NCI-H2196 treated with DMSO at 0.1 percent for 48 hours (cell line): ENCODE results near the gene NUDT1.
"Not testable (repeated sequence)": the region's sequence is repeated elsewhere in the genome, so short reads cannot be mapped to it uniquely, and the experiment has no call there.

ENCODE experiments used
- DNase-seq: peaks from one replicate; lab custom pipeline; 2025; ENCODE audit not compliant: unreplicated experiment; lab: John Stamatoyannopoulos, UW

The NUDT1 gene

GRCh38 chr7:2264158-2264557 lies 22.1 kb downstream of the NUDT1 start:
- DNase-seq = no peak

GRCh38 chr7:2266911-2267310 lies 24.9 kb downstream of the NUDT1 start:
- no peak for DNase-seq

- not testable (repeated sequence) for DNase-seq
These were observed 27.3 kb downstream of the NUDT1 start for GRCh38 chr7:2269089-2269990.

- no peak for DNase-seq
These were observed 28.0 kb downstream of the NUDT1 start for GRCh38 chr7:2269991-2270460.

- DNase-seq = no peak
These were observed 28.5 kb downstream of the NUDT1 start for GRCh38 chr7:2270495-2270894.

GRCh38 chr7:2271273-2272026 lies 29.4 kb downstream of the NUDT1 start:
- DNase-seq = no peak

- DNase-seq = no peak
These were observed 30.0 kb downstream of the NUDT1 start for GRCh38 chr7:2272031-2272430.

GRCh38 chr7:2273866-2274265 lies 31.8 kb downstream of the NUDT1 start:
- DNase-seq = no peak

- no peak for DNase-seq
These were observed 32.6 kb downstream of the NUDT1 start for GRCh38 chr7:2274666-2275065.

GRCh38 chr7:2275101-2275500 lies 33.1 kb downstream of the NUDT1 start:
- DNase-seq = no peak

GRCh38 chr7:2276107-2276506 lies 34.1 kb downstream of the NUDT1 start:
- no peak for DNase-seq

- no peak for DNase-seq
These were observed 36.0 kb downstream of the NUDT1 start for GRCh38 chr7:2278026-2278425.

- no peak for DNase-seq
These were observed 37.9 kb downstream of the NUDT1 start for GRCh38 chr7:2279896-2280295.

GRCh38 chr7:2280424-2280823 lies 38.4 kb downstream of the NUDT1 start:
- DNase-seq = no peak

- DNase-seq = no peak
These were observed 39.5 kb downstream of the NUDT1 start for GRCh38 chr7:2281541-2281940.

- no peak for DNase-seq
These were observed 40.2 kb downstream of the NUDT1 start for GRCh38 chr7:2282185-2282751.

GRCh38 chr7:2283074-2283473 lies 41.0 kb downstream of the NUDT1 start:
- no peak for DNase-seq

- no peak for DNase-seq
These were observed 45.7 kb downstream of the NUDT1 start for GRCh38 chr7:2287745-2288144.

GRCh38 chr7:2288503-2288902 lies 46.5 kb downstream of the NUDT1 start:
- no peak for DNase-seq

GRCh38 chr7:2289111-2289586 lies 47.1 kb downstream of the NUDT1 start:
- DNase-seq = no peak

- no peak for DNase-seq
These were observed 47.6 kb downstream of the NUDT1 start for GRCh38 chr7:2289621-2290020.

GRCh38 chr7:2290877-2291276 lies 48.9 kb downstream of the NUDT1 start:
- DNase-seq = no peak
